A673 (cell line): Measurements from ENCODE around the gene KCNH8.

ENCODE experiments used
- CTCF ChIP-seq: fragments of 300-800, 200-600 bp; sonication (generic); conservative IDR thresholded peaks from 2 replicates; pipeline ENCODE4 v1.5.1; 2017; ENCODE audit warnings: low read depth, mild to moderate bottlenecking, antibody characterized with exemption, low read length, moderate library complexity, mixed read lengths
- EZH2 ChIP-seq: fragments of 200-600 bp; sonication (generic); IDR thresholded peaks from 2 replicates; pipeline ENCODE4 v1.6.1; 2017; ENCODE audit warnings: borderline replicate concordance, low read depth, mild to moderate bottlenecking, mixed read lengths, antibody characterized with exemption, low read length; ENCODE audit not compliant: poor library complexity, severe bottlenecking

GRCh38 chr3:19363071-19363470 lies 214.8 kb downstream of the KCNH8 start:
- no peak for TF ChIP-seq CTCF
- TF ChIP-seq EZH2, result no peak
